Mammary epithelial cell (primary cell): ENCODE results near the gene ESRRB.

Experiments used
- EZH2 ChIP-seq: IDR thresholded peaks from 2 replicates; pipeline ENCODE4 v1.6.1; 2012; ENCODE audit warnings: low read length, inconsistent platforms, borderline replicate concordance
- TF ChIP-seq, protein P1 (sequence below), 2 donors: IDR thresholded peaks in 1 of 2; conservative IDR thresholded peaks in 1 of 2; 2 replicates each; pipeline ENCODE4 v1.5.1; 2011 to 2012; ENCODE audit warnings: inconsistent platforms in 2 of 2, low read length in 2 of 2, mild to moderate bottlenecking in 2 of 2, control low read depth in 1 of 2, low read depth in 1 of 2; ENCODE audit not compliant: insufficient read depth in 1 of 2; ENCODE audit errors: extremely low read depth in 1 of 2

DNA sequence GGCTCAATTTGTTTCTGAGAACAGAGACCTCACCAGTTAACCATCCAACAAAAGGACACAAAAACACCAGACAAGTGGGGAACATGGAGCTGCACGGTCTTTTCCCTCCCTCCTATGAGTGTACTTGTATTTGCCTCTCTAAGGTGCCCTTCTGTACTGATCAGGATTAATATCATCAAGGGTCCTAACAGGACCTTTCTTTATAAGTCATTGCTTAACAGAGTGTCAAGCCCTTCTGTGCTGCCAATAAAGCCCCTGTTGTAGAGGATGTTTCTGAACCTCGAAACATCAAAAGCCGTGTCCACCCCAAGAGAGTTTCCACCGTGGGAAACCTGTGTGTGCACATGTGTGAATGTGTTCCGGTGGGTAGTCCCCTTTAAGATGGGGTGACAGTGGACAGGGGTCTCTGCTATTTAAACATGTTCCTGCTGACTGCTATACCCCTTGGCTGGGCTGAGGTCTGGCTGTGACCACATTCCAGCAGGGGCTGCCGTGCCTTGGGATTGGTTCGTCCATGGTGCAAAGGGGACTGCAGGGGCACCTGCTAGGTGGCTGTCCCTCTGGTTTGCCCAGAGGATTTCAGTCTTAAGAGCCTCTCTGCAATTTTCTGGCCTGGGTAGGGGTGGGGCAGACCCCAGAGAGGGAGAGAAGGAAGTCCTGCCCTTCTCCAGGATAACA is 6.0 kb downstream of the ESRRB start:
- TF ChIP-seq EZH2 = no peak
- TF ChIP-seq, protein P1, sequence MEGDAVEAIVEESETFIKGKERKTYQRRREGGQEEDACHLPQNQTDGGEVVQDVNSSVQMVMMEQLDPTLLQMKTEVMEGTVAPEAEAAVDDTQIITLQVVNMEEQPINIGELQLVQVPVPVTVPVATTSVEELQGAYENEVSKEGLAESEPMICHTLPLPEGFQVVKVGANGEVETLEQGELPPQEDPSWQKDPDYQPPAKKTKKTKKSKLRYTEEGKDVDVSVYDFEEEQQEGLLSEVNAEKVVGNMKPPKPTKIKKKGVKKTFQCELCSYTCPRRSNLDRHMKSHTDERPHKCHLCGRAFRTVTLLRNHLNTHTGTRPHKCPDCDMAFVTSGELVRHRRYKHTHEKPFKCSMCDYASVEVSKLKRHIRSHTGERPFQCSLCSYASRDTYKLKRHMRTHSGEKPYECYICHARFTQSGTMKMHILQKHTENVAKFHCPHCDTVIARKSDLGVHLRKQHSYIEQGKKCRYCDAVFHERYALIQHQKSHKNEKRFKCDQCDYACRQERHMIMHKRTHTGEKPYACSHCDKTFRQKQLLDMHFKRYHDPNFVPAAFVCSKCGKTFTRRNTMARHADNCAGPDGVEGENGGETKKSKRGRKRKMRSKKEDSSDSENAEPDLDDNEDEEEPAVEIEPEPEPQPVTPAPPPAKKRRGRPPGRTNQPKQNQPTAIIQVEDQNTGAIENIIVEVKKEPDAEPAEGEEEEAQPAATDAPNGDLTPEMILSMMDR (conservative IDR thresholded peaks at IDR 0.05 in 1 of 2, IDR thresholded peaks at IDR 0.05 in 1 of 2; ENCODE audit: extremely low read depth in 1 of 2, insufficient read depth in 1 of 2, low read depth in 1 of 2, low read length in 2 of 2) = no peak
